ENCODE results near the gene SMAD6.

GRCh38 chr15:66765478-66766281, 63.6 kb downstream of the SMAD6 start:
- TF ChIP-seq, protein P1, sequence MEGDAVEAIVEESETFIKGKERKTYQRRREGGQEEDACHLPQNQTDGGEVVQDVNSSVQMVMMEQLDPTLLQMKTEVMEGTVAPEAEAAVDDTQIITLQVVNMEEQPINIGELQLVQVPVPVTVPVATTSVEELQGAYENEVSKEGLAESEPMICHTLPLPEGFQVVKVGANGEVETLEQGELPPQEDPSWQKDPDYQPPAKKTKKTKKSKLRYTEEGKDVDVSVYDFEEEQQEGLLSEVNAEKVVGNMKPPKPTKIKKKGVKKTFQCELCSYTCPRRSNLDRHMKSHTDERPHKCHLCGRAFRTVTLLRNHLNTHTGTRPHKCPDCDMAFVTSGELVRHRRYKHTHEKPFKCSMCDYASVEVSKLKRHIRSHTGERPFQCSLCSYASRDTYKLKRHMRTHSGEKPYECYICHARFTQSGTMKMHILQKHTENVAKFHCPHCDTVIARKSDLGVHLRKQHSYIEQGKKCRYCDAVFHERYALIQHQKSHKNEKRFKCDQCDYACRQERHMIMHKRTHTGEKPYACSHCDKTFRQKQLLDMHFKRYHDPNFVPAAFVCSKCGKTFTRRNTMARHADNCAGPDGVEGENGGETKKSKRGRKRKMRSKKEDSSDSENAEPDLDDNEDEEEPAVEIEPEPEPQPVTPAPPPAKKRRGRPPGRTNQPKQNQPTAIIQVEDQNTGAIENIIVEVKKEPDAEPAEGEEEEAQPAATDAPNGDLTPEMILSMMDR (IDR thresholded peaks at IDR 0.05), result no peak
- TF ChIP-seq POLR2A (IDR thresholded peaks at IDR 0.05), result no peak
